Forelimb muscle (tissue), 1 donor: ENCODE measurements around the gene RPS6KA1. TPM values are rescaled to one million over a fixed set of nuclear protein-coding genes. Genes with fewer than 3 reads are reported as not detected.
"Not testable (repeated sequence)": the region's sequence is repeated elsewhere in the genome, so short reads cannot be mapped to it uniquely, and the experiment has no call there.

Source experiments
- DNase-seq: peaks from one replicate; pipeline ENCODE4 v3.0.0-alpha.2; 2013; ENCODE audit warnings: low read depth
- polyA plus RNA-seq: library from polyadenylated mRNA; unstranded; fragments of 120-200 nt; gene quantifications from one replicate; pipeline ENCODE4 v1.2.1, GENCODE V29; 2013; ENCODE audit not compliant: insufficient read length

Gene RPS6KA1
- polyA plus RNA-seq, 1 donor = 5.9 TPM

GRCh38 chr1:26554781-26555180 lies 25.2 kb downstream of the RPS6KA1 start:
- DNase-seq = no peak

- no peak for DNase-seq
These were observed 26.0 kb downstream of the RPS6KA1 start for GRCh38 chr1:26555550-26555981.

GRCh38 chr1:26556111-26556510 lies 26.6 kb downstream of the RPS6KA1 start:
- DNase-seq = no peak

- no peak for DNase-seq
These were observed 27.4 kb downstream of the RPS6KA1 start for GRCh38 chr1:26557008-26557407.

- no peak for DNase-seq
These were observed 29.1 kb downstream of the RPS6KA1 start for GRCh38 chr1:26558685-26559048.

GRCh38 chr1:26560403-26560780 lies 30.8 kb downstream of the RPS6KA1 start:
- no peak for DNase-seq

GRCh38 chr1:26570287-26570686 lies 40.7 kb downstream of the RPS6KA1 start:
- no peak for DNase-seq

- DNase-seq = no peak
These were observed 41.8 kb downstream of the RPS6KA1 start for GRCh38 chr1:26571381-26571780.

GRCh38 chr1:26574018-26574417 lies 44.5 kb downstream of the RPS6KA1 start:
- DNase-seq = no peak

GRCh38 chr1:26574719-26575251 lies 45.2 kb downstream of the RPS6KA1 start:
- no peak for DNase-seq

GRCh38 chr1:26575348-26575747 lies 45.8 kb downstream of the RPS6KA1 start:
- DNase-seq = no peak

- no peak for DNase-seq
These were observed 48.6 kb downstream of the RPS6KA1 start for GRCh38 chr1:26578167-26578566.

- no peak for DNase-seq
These were observed 50.1 kb downstream of the RPS6KA1 start for GRCh38 chr1:26579681-26580111.

GRCh38 chr1:26580116-26580515 lies 50.6 kb downstream of the RPS6KA1 start:
- DNase-seq = no peak

GRCh38 chr1:26581287-26581651 lies 51.7 kb downstream of the RPS6KA1 start:
- DNase-seq = no peak

GRCh38 chr1:26582053-26582835 lies 52.7 kb downstream of the RPS6KA1 start:
- no peak for DNase-seq

- DNase-seq = no peak
These were observed 53.4 kb downstream of the RPS6KA1 start for GRCh38 chr1:26582836-26583460.

GRCh38 chr1:26583646-26584485 lies 54.3 kb downstream of the RPS6KA1 start:
- no peak for DNase-seq

GRCh38 chr1:26584588-26584987 lies 55.0 kb downstream of the RPS6KA1 start:
- not testable (repeated sequence) for DNase-seq

GRCh38 chr1:26585471-26585870 lies 55.9 kb downstream of the RPS6KA1 start:
- DNase-seq = no peak

GRCh38 chr1:26593385-26593784 lies 63.8 kb downstream of the RPS6KA1 start:
- DNase-seq = no peak

- DNase-seq = not testable (repeated sequence)
These were observed 65.0 kb downstream of the RPS6KA1 start for GRCh38 chr1:26594593-26594992.
